ENCODE results near the gene ARFGAP1. TPM values are rescaled to one million over a fixed set of nuclear protein-coding genes. Genes with fewer than 3 reads are reported as not detected.

ARFGAP1 gene
- total and polyA plus RNA-seq, 2 of the 8 experiments (the other 6 are each of a cell fraction or from before 2014, with no cell fraction given), result 93.7 to 100 TPM

DNA sequence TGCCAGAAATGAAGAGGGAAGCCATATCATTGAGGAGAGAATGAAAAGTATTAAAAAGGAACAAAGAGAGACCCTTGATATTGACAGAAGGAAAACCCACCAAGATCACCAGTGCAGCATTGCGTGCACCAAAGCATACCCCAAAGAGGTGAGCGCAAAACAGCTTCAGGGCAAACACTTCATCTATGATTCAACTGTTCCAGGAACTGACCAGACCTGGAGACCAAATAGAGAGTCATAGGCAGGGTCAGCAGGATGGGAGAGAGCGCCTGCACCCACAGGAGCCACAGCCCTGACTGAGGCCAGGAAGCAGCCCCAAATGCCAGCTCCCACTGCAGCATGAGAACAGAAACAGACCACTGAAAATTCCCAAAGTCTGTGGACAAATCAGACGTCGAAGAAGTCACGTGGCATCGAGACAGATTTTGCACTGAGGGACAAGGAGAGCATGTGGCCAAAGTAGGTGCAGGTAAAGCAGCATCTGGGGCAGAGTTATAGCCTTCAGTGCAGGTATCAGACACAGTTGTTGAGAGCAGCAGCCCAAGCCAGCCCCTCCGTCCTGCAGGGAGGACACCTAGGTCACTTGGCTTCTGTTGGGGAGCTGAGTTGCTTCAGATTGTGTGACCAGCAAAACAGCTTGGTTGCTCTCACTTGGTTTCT, 59.3 kb downstream of the ARFGAP1 start:
- no peak for TF ChIP-seq HDAC2 (IDR thresholded peaks at IDR 0.05; ENCODE audit: borderline replicate concordance in 1 of 2, low read depth in 2 of 2, low read length in 2 of 2)
- TF ChIP-seq POLR2AphosphoS5 (IDR thresholded peaks at IDR 0.05; ENCODE audit: low read depth, low read length), result no peak
- TF ChIP-seq CREB1 (IDR thresholded peaks at IDR 0.05), result no peak
- TF ChIP-seq GABPA (IDR thresholded peaks at IDR 0.05; ENCODE audit: borderline replicate concordance, insufficient read depth, low read length), result no peak
- no peak for TF ChIP-seq NANOG (IDR thresholded peaks at IDR 0.05; ENCODE audit: insufficient read depth, low read depth, low read length, poor library complexity, severe bottlenecking)
- TF ChIP-seq, protein P1, sequence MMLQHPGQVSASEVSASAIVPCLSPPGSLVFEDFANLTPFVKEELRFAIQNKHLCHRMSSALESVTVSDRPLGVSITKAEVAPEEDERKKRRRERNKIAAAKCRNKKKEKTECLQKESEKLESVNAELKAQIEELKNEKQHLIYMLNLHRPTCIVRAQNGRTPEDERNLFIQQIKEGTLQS (IDR thresholded peaks at IDR 0.05; ENCODE audit: insufficient read depth, low read depth, low read length), result no peak
- TF ChIP-seq SIX5 (IDR thresholded peaks at IDR 0.05; ENCODE audit: low read depth, low read length), result no peak
- TF ChIP-seq KDM1A (IDR thresholded peaks at IDR 0.05; ENCODE audit: borderline replicate concordance, low read length), result no peak
- TF ChIP-seq BACH1 (IDR thresholded peaks at IDR 0.05; ENCODE audit: low read length), result no peak
- Histone ChIP-seq H3K14ac (ENCODE audit: insufficient read length) (no peak overlapping the region), H3K79me2 (ENCODE audit: control insufficient read depth in 1 of 2, insufficient read depth in 2 of 2, low read length in 2 of 2) (no peaks in the 10 kb centered on the region), H3K56ac (replicated peaks; ENCODE audit: insufficient read length, low read depth, low read length) (no peak overlapping the region), H2BK15ac (ENCODE audit: low read length) (no peak overlapping the region), H3K4me3 (ENCODE audit: extremely low read depth in 1 of 4, insufficient read depth in 2 of 4, low read depth in 3 of 4, low read length in 4 of 4) (no peak overlapping the region), H3K9ac (replicated peaks in 1 of 4; ENCODE audit: extremely low read depth in 1 of 4, low read depth in 3 of 4, low read length in 3 of 4) (no peak overlapping the region), H4K8ac (ENCODE audit: extremely low read depth, insufficient read depth, low read length) (no peak overlapping the region), H3K27ac (ENCODE audit: low read depth, low read length) (no peak overlapping the region), H2BK120ac (replicated peaks; ENCODE audit: low read depth, low read length) (no peak overlapping the region), H2AFZ (ENCODE audit: low read length) (no peak overlapping the region), H3K79me1 (ENCODE audit: low read depth, low read length) (0 out of 2 replicates have a peak, but pooled peaks cover 2% of the 10 kb centered on the region), H4K91ac (replicated peaks; ENCODE audit: insufficient read length, low read length) (no peak overlapping the region), H2BK5ac (ENCODE audit: low read depth, low read length) (no peak overlapping the region), H4K20me1 (replicated peaks in 1 of 2; ENCODE audit: control insufficient read depth in 1 of 2, insufficient read depth in 2 of 2, low read length in 2 of 2) (peaks cover 0 to 3% of the 10 kb centered on the region in 2 experiments), H2BK12ac (ENCODE audit: low read depth, low read length) (no peak overlapping the region), H3K23ac (ENCODE audit: insufficient read length) (no peak overlapping the region), H3K9me3 (ENCODE audit: insufficient read depth in 2 of 2, low read depth in 1 of 2, low read length in 1 of 2) (peaks cover 10 to 20% of the 10 kb centered on the region in 2 experiments), H3K18ac (ENCODE audit: extremely low read depth, low read length) (no peak overlapping the region), H2AK5ac (ENCODE audit: low read depth, low read length) (no peak overlapping the region), H3K23me2 (ENCODE audit: low read depth, low read length) (no peaks in the 10 kb centered on the region), H3K4ac (replicated peaks; ENCODE audit: insufficient read length, low read depth, low read length) (no peak overlapping the region), H3K36me3 (ENCODE audit: control insufficient read depth in 2 of 4, insufficient read depth in 4 of 4, low read length in 3 of 4) (no peaks in the 10 kb centered on the region), H4K5ac (ENCODE audit: insufficient read length, low read depth, low read length) (no peak overlapping the region), H2BK20ac (ENCODE audit: low read length) (no peak overlapping the region), H3K4me2 (ENCODE audit: insufficient read depth in 1 of 2, low read depth in 2 of 2, low read length in 2 of 2) (no peak overlapping the region), H3K4me1 (replicated peaks in 1 of 4; ENCODE audit: control insufficient read depth in 3 of 4, insufficient read depth in 4 of 4, low read length in 3 of 4) (peaks cover 0 to 5% (median 1%) of the 10 kb centered on the region in 4 experiments; a peak in 3 of 7 replicates), H3K27me3 (replicated peaks in 1 of 4; ENCODE audit: control insufficient read depth in 3 of 4, extremely low read depth in 1 of 4, insufficient read depth in 3 of 4, low read length in 3 of 4) (peaks cover 0 to 3% (median 0%) of the 10 kb centered on the region in 4 experiments; a peak in 1 of 7 replicates)
- CTCF ChIA-PET (ENCODE audit: partially characterized antibody), result interaction anchor here (1.3 to 3.5 kb wide), 4 partner anchors 22 to 109 kb away, joined by 4 to 10 read pairs (median 6); no protein-coding TSS in a partner anchor
- POLR2A ChIA-PET (ENCODE audit: partially characterized antibody), result interaction anchor here (1.2 kb wide), 1 partner anchor 10 kb away, joined by 3 read pairs; no protein-coding TSS in a partner anchor
- WGBS, 2 experiments (ENCODE audit: extremely low coverage in 1 of 2, insufficient coverage in 1 of 2, insufficient read length in 1 of 2, insufficient replicate concordance in 2 of 2, low coverage in 1 of 2, low lambda C conversion rate in 2 of 2, missing lambda C conversion rate in 1 of 2), result 92% methylated on average over 8 of the region's 8 CpGs; no CpG with 5 or more reads in 1 of the 2 experiments
- DNase-seq (ENCODE audit: low read depth in 1 of 2, low spot score in 2 of 2), result no peak
- no peak for FAIRE-seq
